Endothelial cell of umbilical vein (primary cell): ENCODE results near the gene ZC3HAV1L. TPM values are rescaled to one million over a fixed set of nuclear protein-coding genes. Genes with fewer than 3 reads are reported as not detected.

Source experiments
- BruUV-seq: library from RNA; stranded (reverse); fragments of 400-500 nt; replicated peaks from 2 replicates; lab custom pipeline; 2021; lab: Mats Ljungman, UMichigan
- CTCF ChIA-PET: fragments of 300-600, 350-600 bp; sonication (Branson Sonifier 250); formaldehyde crosslinking; loops from one replicate; lab custom pipeline; 2021; ENCODE audit warnings: antibody characterized with exemption, inconsistent platforms; lab: Charles Lee
- POLR2A ChIA-PET: fragments of 300-600, 350-600 bp; sonication (Branson Sonifier 250); formaldehyde crosslinking; loops from one replicate; lab custom pipeline; 2021; ENCODE audit warnings: antibody characterized with exemption, inconsistent platforms; lab: Charles Lee
- DNase-seq: peaks from one replicate; pipeline ENCODE4 v3.0.0-alpha.2; 2011; ENCODE audit warnings: low read depth, low spot score
- FAIRE-seq: peaks from 2 replicates; lab custom pipeline; 2011; peaks lifted over from hg19 to GRCh38; lab: Jason Lieb, UNC
- H2AFZ ChIP-seq: 2 replicates; pipeline ENCODE4 v1.6.0; 2012; ENCODE audit warnings: low read depth, low read length, control low read depth, inconsistent platforms
- H3K27ac ChIP-seq: 2 replicates; pipeline ENCODE4 v1.5.1; 2011; ENCODE audit warnings: low read depth, mild to moderate bottlenecking, control low read depth, low read length, moderate library complexity; ENCODE audit not compliant: insufficient read depth
- H3K27me3 ChIP-seq, 2 experiments: 2 replicates each; pipeline versions ENCODE4 v1.6.0 to v1.6.1; 2011; ENCODE audit warnings: low read length in 2 of 2, mixed read lengths in 1 of 2; ENCODE audit not compliant: control insufficient read depth in 2 of 2, insufficient read depth in 2 of 2
- H3K36me3 ChIP-seq, 2 experiments: 2 replicates in 1 of 2; 3 replicates in 1 of 2; pipeline ENCODE4 v1.5.1; 2011; ENCODE audit warnings: low read length in 2 of 2, mild to moderate bottlenecking in 1 of 2, moderate library complexity in 1 of 2; ENCODE audit not compliant: control insufficient read depth in 2 of 2, insufficient read depth in 2 of 2; ENCODE audit errors: extremely low read depth in 1 of 2
- H3K4me1 ChIP-seq: 3 replicates; pipeline ENCODE4 v1.5.1; 2011; ENCODE audit warnings: mild to moderate bottlenecking, low read length; ENCODE audit not compliant: control insufficient read depth, insufficient read depth; ENCODE audit errors: extremely low read depth
- H3K4me2 ChIP-seq: 2 replicates; pipeline ENCODE4 v1.6.1; 2011; ENCODE audit warnings: low read length, control low read depth, mixed read lengths; ENCODE audit not compliant: insufficient read depth
- H3K4me3 ChIP-seq, 3 experiments: fragments of 200-600 bp in 1 of 3; sonication (generic), shearing (Covaris generic) in 1 of 3; replicated peaks in 1 of 3; 2 replicates each; pipeline ENCODE4 v1.5.1; 2011 to 2016; ENCODE audit warnings: control low read depth in 3 of 3, low read length in 3 of 3, mild to moderate bottlenecking in 2 of 3, inconsistent platforms in 1 of 3, low read depth in 1 of 3, moderate library complexity in 1 of 3; ENCODE audit not compliant: insufficient read depth in 1 of 3
- H3K79me2 ChIP-seq: 2 replicates; pipeline ENCODE4 v1.6.0; 2012; ENCODE audit warnings: low read length, inconsistent platforms; ENCODE audit not compliant: control insufficient read depth, insufficient read depth
- H3K9ac ChIP-seq: replicated peaks from 2 replicates; pipeline ENCODE3; 2011; ENCODE audit warnings: low read length, control low read depth; ENCODE audit not compliant: insufficient read depth; ENCODE audit errors: extremely low read depth
- H3K9me1 ChIP-seq: replicated peaks from 3 replicates; pipeline ENCODE4 v1.6.0; 2011; ENCODE audit warnings: mild to moderate bottlenecking, low read length; ENCODE audit not compliant: control insufficient read depth, insufficient read depth; ENCODE audit errors: extremely low read depth
- H3K9me3 ChIP-seq: replicated peaks from 2 replicates; pipeline ENCODE4 v1.5.1; 2012; ENCODE audit warnings: low read length, inconsistent platforms; ENCODE audit not compliant: control insufficient read depth, insufficient read depth
- H4K20me1 ChIP-seq: replicated peaks from 2 replicates; pipeline ENCODE3; 2011; ENCODE audit warnings: mild to moderate bottlenecking, low read length; ENCODE audit not compliant: control insufficient read depth, insufficient read depth; ENCODE audit errors: extremely low read depth
- EZH2 ChIP-seq: IDR thresholded peaks from 2 replicates; pipeline ENCODE4 v1.6.1; 2012; ENCODE audit warnings: borderline replicate concordance, low read depth, mild to moderate bottlenecking, moderate library complexity, low read length, inconsistent platforms; ENCODE audit not compliant: severe bottlenecking
- POLR2AphosphoS5 ChIP-seq: IDR thresholded peaks from 2 replicates; pipeline ENCODE4 v1.6.1; 2012; ENCODE audit warnings: low read depth, mild to moderate bottlenecking, control low read depth, low read length, moderate library complexity; ENCODE audit not compliant: insufficient read depth
- dilution Hi-C: fragments of 300-500 bp; cut with MboI; formaldehyde crosslinking; loops from one replicate; pipeline ENCODE4 v1.15.0; 2019; ENCODE audit warnings: low sequenced_read_pairs; ENCODE audit not compliant: extremely low pct_ligation_motif_present
- intact Hi-C: fragments of 100-400 bp; cut with micrococcal nuclease; formaldehyde crosslinking; loops from one replicate; pipeline ENCODE4 v1.10.0; 2022
- polyA plus RNA-seq, 4 experiments: library from polyadenylated mRNA; depleted of rRNA in 3 of 4; stranded (reverse) in 3 of 4; unstranded in 1 of 4; fragments of >200 nt; gene quantifications; 2 replicates each; pipeline versions ENCODE4 v1.2.1 to v1.2.3, GENCODE V29; 2011 to 2012; ENCODE audit warnings: missing spikeins in 1 of 4
- total RNA-seq: library from RNA; stranded (reverse); gene quantifications from 2 replicates; pipeline ENCODE4 v1.2.3, GENCODE V29; 2021
- TF ChIP-seq, protein P1 (sequence below), 2 donors: IDR thresholded peaks; 1 replicate in 1 of 2; 2 replicates in 1 of 2; pipeline ENCODE4 v1.5.1; 2011; ENCODE audit warnings: low read length in 2 of 2, mild to moderate bottlenecking in 2 of 2, moderate library complexity in 2 of 2, control low read depth in 1 of 2, inconsistent platforms in 1 of 2, low read depth in 1 of 2; ENCODE audit not compliant: insufficient read depth in 1 of 2; ENCODE audit errors: extremely low read depth in 1 of 2

ZC3HAV1L gene
- total and polyA plus RNA-seq, 2 donors (not counting 3 experiments of a cell fraction or from before 2014, with no cell fraction given), result 15.9 to 25.7 TPM

DNA sequence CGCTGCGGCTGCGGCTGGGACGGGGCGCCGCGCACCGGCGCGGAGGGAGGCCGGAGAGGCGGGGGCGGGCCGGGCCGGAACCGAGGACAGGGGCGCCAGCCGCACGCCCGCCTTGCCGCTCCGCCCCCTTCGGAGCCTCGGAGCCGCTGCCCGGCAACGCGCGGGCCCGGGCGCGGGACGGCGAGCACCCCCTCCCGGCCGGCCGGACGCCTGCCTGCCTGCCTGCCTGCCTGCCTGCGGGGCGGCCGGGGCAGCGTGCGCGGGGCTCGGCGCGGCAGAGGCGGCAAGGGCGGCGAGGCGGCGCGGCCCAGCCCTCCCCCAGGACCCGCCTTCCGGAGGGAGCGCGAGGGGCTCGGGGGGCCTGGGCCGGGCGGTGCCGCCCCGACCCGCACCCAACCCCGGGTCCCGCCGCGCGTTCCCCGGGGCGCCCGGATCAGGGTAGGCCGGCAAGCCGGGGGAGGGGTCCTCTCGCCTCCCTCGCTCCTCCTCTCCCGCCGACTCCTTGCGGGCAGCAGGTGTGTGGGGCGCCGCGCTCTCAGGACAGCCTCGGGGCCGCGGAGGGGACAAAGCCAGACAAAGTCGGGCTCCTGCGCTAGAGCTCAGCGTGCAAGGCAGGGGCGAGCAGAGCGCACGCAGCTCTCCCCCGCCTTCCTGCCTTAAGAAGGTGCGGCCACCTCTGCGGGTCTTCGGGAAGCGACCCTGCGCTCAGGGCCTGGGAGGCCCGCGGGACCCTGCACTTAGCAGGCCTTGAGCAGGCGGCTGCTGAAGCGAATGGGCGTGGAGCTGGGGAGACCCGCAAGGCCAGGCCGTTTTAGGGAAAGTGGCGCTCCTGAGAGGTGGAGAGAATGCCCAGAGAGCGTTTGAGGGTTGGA is 54.3 kb downstream of the ZC3HAV1L start, which contains the start of gene KIAA1549:
KIAA1549 (minus strand) TSS at position 58 of the 872 bp plus-strand sequence. CDS start 120 bp downstream, outside the sequence.
- H3K9me3 ChIP-seq, result no peaks in the 10 kb centered on the region
- no peaks in the 10 kb centered on the region for H4K20me1 ChIP-seq
- H3K9me1 ChIP-seq, result no peaks in the 10 kb centered on the region
- dilution Hi-C loops, result no loop called here
- FAIRE-seq (peak; percentile 15), DNase-seq (peak; percentile 62)
- no peaks in the 10 kb centered on the region for H3K36me3 ChIP-seq
- peaks cover 20% of the 10 kb centered on the region for H3K79me2 ChIP-seq
- no peaks in the 10 kb centered on the region for H3K27me3 ChIP-seq
- H3K4me2 ChIP-seq, result peak within 1 kb of the TSS; percentile 69
- ChIA-PET CTCF (interaction anchor here (0.8 to 5.5 kb wide), 6 partner anchors 11 to 95 kb away, joined by 3 to 117 read pairs (median 5); no protein-coding TSS in a partner anchor), POLR2A (no interaction called here)
- peaks cover 24% of the 10 kb centered on the region for H3K4me1 ChIP-seq
- TF ChIP-seq POLR2AphosphoS5 (peak; percentile 46), EZH2 (no peak)
- TF ChIP-seq, protein P1, sequence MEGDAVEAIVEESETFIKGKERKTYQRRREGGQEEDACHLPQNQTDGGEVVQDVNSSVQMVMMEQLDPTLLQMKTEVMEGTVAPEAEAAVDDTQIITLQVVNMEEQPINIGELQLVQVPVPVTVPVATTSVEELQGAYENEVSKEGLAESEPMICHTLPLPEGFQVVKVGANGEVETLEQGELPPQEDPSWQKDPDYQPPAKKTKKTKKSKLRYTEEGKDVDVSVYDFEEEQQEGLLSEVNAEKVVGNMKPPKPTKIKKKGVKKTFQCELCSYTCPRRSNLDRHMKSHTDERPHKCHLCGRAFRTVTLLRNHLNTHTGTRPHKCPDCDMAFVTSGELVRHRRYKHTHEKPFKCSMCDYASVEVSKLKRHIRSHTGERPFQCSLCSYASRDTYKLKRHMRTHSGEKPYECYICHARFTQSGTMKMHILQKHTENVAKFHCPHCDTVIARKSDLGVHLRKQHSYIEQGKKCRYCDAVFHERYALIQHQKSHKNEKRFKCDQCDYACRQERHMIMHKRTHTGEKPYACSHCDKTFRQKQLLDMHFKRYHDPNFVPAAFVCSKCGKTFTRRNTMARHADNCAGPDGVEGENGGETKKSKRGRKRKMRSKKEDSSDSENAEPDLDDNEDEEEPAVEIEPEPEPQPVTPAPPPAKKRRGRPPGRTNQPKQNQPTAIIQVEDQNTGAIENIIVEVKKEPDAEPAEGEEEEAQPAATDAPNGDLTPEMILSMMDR (IDR thresholded peaks at IDR 0.05; ENCODE audit: extremely low read depth in 1 of 2, insufficient read depth in 1 of 2, low read depth in 1 of 2, low read length in 2 of 2), result peak; percentile 6 to 21
- peak within 1 kb of the TSS; percentile 85 for H2AFZ ChIP-seq
- H3K9ac ChIP-seq, result peak within 1 kb of the TSS; percentile 65
- intact Hi-C loops, result loop anchor here (1.0 kb wide), 2 partner anchors 95 to 251 kb away; no protein-coding TSS in a partner anchor
- no peak within 1 kb of the TSS for H3K27ac ChIP-seq
- BruUV-seq, result no TSS peak
- peak within 1 kb of the TSS; percentile 59 to 93 (median 72) for H3K4me3 ChIP-seq
